DMS53 treated with DMSO at 0.1 percent for 48 hours (cell line): Measurements from ENCODE around the gene VSIG10L.

Experiments used
- DNase-seq: peaks from one replicate; lab custom pipeline; 2025; ENCODE audit not compliant: unreplicated experiment; lab: John Stamatoyannopoulos, UW

VSIG10L gene

GRCh38 chr19:51365965-51366388, 24.0 kb upstream of the VSIG10L start, which contains the start of gene ETFB:
Gene ETFB (minus strand): TSS chr19:51366388. CDS start chr19:51366326, 62 bp downstream.
- DNase-seq, result no peak

DNA sequence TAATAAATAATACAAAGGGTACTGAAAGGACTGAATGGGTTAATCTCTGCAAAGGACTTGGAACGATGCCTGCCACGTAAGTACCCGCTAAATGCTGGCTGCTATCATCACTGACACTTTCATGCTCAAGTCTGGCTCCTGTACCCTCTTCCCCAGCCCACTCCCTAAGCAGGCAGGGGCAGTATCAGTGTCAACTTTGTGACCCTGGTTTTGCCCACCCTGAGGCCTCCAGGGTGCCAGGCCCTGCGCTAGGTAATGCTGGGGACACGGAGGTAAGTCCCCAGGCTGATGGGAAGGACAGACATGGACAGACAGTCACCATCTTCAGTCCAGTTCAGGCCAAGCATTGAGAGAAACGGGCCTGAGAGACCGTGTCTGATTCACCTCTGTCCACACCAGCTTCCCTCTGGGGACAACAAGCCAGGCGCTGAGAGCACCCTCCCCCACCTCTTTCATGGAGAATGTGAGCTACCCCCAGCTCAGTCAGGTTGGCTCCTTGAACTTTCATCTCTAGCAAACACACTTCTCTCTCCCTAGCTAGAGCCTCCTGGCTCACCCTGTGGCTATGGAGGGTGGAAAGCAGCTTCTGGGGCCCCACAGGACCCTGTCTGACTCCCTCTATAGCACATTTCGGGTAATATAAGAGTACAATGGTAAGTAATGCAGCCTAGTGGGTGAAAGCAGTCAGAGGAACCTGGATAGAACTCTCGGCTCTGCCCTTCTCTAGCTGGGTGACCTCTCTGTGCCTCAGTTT, 23.4 kb upstream of the VSIG10L start:
- DNase-seq, result no peak

GRCh38 chr19:51364200-51365106, 22.5 kb upstream of the VSIG10L start:
- DNase-seq, result no peak

DNA sequence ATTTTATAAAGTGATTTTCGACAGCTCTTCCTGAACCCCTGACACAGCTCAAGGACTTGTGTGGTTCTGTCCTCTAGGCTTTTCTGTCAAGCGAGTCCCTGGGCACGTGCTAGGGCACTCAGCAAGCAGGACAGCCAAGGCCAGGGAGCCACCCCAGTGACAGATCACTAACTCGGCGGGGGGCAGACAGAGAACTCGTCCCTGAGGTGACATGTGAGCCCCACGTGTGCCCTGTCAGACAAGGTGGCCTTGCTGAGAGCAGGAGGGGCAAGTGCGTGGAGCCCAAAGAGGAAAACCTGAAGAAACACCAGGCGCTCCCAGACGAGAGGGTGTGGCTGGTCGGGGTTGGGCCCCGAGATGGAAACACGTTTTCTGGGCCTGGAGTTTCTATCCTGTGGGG, 19.3 kb upstream of the VSIG10L start:
- no peak for DNase-seq

DNA sequence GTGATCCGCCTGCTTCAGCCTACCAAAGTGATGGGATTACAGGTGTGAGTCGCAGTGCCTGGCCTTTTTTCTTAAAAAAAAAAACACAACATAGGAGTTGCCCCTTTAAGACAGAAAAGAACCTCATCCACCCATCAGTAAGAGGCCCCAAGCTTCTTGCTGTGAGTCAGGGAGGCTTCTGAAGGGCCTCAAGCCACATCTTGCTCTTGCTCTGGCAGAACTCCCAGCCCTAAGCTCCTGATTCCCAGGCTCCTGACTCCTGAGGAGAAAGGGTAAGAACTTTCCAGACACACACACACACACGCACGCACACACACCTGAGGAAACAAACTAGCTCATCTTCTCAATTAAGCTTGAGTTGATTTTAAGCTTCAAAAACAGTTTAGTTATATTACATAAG, 17.4 kb upstream of the VSIG10L start:
- DNase-seq, result no peak

DNA sequence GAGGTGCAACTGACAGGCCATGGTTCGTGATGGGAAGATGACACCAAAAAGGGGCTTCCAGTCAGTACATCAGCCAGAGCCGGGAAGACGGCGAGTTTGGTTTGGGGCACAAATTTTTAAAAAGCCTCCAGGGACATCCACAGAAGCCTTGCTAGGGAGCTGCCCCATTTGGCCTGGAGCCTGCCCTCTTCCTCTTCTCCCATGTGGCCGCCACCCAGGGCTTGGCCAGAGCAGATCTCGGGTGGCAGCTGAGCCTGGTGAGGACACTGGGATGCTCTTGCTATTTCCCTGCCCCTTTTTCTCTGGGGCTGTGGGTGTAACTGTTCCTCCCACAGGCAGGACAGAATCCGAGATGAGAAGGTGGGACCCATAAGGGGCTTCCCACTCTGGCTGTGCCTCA, 16.0 kb upstream of the VSIG10L start:
- no peak for DNase-seq

DNA sequence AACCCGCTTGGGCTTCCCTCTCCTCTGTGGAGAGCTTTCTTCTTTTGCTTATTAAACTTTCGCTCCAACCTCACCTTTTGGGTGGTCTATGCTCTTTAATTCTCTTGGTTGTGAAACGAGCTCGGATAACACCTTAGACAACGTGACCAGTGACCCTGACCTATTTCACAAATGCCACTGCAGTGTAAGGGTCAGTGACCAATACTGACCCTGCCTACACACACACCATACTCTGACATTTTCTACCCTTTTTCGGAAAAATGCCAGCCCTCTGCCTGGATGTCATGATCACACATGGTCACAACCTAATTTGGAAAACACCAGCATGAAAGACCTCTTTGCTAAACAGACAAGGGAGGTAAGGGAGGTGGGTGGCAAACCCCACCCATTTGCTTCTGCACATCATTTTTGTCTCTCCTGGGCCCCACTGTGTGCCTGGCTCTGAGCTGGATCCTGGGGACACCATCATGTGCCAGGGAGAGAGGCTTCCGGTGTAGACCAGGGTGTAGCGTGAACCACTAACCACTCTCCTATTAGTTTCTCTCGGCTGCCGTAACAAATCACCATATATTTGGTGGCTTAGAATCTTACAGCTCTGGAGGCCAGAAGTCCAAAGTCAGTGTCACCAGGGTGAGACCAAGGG, 14.3 kb upstream of the VSIG10L start:
- no peak for DNase-seq

GRCh38 chr19:51354742-51355148, 12.8 kb upstream of the VSIG10L start:
- DNase-seq, result no peak

DNA sequence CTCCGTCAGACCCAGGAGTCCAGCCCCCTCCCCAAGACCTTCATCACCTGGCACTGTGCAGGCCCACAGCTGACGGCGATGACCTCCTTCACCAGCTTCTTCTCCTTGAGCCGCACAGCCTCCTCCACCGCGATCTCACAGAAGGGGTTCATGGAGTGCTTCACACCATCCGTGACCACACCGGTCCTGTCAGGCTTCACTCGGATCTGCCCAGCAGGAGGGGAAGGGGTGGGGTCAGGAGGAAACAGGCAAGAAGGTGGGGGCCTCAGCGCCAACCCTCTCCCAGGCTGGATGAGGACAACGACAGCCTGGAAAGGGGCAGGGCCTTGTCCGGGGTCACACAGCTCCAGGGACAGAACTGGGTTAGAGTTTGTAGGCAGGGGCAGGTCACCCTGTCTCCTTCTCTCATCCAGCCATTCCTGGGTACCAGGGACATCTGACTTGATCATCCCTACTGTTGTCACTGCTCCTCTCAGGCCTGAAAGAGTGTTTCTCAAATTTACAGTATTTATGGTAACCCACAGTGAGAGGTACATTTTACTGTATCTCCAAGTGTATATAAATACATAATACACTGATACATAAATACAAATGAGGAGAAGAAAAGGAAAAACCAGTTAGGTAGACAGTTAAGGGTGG, 12.3 kb upstream of the VSIG10L start:
- DNase-seq, result no peak

- DNase-seq, result no peak
Observed at GRCh38 chr19:51352783-51353360, 10.9 kb upstream of the VSIG10L start.

- no peak for DNase-seq
Observed at GRCh38 chr19:51351266-51351990, 9.5 kb upstream of the VSIG10L start.

DNA sequence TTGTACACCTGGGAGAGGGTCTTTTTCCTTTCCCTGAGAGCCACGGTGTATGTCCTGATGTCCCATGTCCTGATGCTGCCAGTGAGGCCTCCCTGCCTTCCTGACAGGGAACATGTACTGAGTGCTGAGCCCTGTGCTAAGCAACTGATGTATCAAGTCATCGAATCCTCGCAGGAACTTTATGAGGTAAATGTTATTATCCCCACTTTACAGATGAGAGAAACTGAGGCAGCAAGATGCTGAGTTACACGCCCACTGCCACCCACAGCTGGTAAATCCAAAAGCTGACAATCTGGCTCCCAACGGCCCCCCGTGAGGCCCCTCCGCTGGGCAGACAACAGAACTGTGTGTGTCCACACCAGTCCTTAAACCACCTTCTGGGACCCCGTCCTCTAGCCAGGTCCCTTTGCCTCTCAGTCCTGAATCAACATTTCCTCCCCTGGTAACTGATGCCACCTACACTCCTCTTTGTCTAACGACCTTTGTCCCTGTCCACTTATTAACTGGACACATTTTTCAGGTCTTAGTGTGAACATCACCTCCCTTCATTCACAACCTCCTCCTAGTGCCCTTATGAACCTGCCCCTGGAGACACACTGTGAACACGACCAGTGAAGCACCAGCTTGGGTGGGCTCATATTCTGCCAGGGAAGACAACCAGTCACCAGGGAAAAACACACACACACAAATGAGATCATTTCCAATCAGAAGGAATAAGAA, 5.4 kb upstream of the VSIG10L start:
- no peak for DNase-seq

GRCh38 chr19:51346742-51347141, 4.8 kb upstream of the VSIG10L start:
- DNase-seq, result no peak

DNA sequence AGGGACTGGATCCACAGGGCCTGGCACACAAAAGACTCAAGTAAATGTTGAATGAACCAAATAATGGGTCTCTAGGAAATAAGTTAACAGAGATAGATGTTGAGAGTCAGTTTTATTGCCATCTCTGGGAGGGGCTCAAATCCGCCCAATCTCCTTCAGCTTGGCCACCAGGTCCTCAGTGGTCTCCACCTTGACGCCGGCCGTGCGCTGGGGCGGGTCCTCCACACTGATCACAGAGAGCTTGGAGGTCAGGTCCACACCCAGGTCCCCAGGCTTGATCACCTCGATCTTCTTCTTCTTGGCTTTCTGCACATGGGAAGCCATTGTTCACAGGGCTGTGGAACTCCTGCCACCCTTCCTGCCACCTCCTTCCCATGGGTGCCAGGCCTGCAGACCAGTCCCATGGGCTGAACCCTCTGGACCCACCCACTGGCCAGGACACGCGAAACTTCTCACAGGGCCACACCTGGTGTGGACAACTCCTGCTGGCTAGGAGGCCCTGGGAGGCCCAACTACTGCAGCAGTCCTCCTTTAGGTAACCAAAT, 3.2 kb upstream of the VSIG10L start:
- DNase-seq, result no peak

GRCh38 chr19:51342631-51343569, 961 bp upstream of the VSIG10L start:
- no peak for DNase-seq

- DNase-seq, result no peak
Observed at GRCh38 chr19:51341066-51341465, 873 bp downstream of the VSIG10L start.

- no peak for DNase-seq
Observed at GRCh38 chr19:51339687-51340656, 2.0 kb downstream of the VSIG10L start.
